ENCODE data around the gene CAMSAP3.

GRCh38 chr19:7590256-7590655 is 5.4 kb upstream of the CAMSAP3 start:
- TF ChIP-seq GATA3 (IDR thresholded peaks at IDR 0.05; ENCODE audit: low read depth, low read length) (no peak), GATA2 (IDR thresholded peaks at IDR 0.05; ENCODE audit: low read depth, low read length) (no peak)
